22Rv1 (cell line): ENCODE data around the gene AAK1.

Experiments
- H3K27ac ChIP-seq: fragments of 450-650 bp; 2 replicates; pipeline ENCODE4 v1.5.1; 2017
- ZFX ChIP-seq: fragments of 450-650 bp; IDR thresholded peaks from 2 replicates; pipeline ENCODE4 v1.6.1; 2017; ENCODE audit warnings: antibody characterized with exemption, borderline replicate concordance
- TF ChIP-seq, protein P1 (sequence below): fragments of 450-650 bp; IDR thresholded peaks from 2 replicates; pipeline ENCODE4 v1.5.1; 2017; ENCODE audit warnings: mild to moderate bottlenecking

The AAK1 gene

GRCh38 chr2:69538249-69538648 is 105.3 kb downstream of the AAK1 start:
- H3K27ac ChIP-seq: no peak overlapping the region
- TF ChIP-seq, protein P1, sequence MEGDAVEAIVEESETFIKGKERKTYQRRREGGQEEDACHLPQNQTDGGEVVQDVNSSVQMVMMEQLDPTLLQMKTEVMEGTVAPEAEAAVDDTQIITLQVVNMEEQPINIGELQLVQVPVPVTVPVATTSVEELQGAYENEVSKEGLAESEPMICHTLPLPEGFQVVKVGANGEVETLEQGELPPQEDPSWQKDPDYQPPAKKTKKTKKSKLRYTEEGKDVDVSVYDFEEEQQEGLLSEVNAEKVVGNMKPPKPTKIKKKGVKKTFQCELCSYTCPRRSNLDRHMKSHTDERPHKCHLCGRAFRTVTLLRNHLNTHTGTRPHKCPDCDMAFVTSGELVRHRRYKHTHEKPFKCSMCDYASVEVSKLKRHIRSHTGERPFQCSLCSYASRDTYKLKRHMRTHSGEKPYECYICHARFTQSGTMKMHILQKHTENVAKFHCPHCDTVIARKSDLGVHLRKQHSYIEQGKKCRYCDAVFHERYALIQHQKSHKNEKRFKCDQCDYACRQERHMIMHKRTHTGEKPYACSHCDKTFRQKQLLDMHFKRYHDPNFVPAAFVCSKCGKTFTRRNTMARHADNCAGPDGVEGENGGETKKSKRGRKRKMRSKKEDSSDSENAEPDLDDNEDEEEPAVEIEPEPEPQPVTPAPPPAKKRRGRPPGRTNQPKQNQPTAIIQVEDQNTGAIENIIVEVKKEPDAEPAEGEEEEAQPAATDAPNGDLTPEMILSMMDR: no peak
- no peak for TF ChIP-seq ZFX

GRCh38 chr2:69535817-69536241 is 107.7 kb downstream of the AAK1 start:
- TF ChIP-seq, protein P1: no peak
- no peak for TF ChIP-seq ZFX
- peak overlapping the region; percentile 41; the same call in 1 of the 2 replicates for H3K27ac ChIP-seq

DNA sequence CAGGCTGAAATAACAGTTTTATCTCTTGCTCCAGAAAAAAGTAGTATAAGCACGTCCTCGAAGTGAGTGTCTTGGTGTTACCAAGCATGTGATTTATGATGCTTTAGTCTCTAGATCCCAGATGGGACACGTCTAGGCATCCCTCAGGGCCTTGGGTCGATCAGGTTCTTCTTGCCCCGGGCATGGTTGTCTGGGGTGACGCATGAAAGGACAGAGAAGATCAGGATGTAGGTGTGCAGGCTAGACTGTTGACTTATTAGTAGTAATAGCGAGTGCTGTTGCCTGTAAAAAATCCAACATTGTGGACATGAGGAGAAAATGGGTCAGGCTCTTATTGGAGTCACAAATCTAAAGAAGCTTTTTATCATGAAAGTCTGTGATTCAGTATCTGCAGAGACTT is 112.4 kb downstream of the AAK1 start:
- TF ChIP-seq, protein P1: no peak
- TF ChIP-seq ZFX: no peak
- H3K27ac ChIP-seq: no peak overlapping the region

- no peak overlapping the region for H3K27ac ChIP-seq
- TF ChIP-seq ZFX: no peak
- TF ChIP-seq, protein P1: no peak
Observed at GRCh38 chr2:69529480-69529879, 114.1 kb downstream of the AAK1 start.

- H3K27ac ChIP-seq: no peak overlapping the region
- TF ChIP-seq, protein P1: no peak
- TF ChIP-seq ZFX: no peak
Observed at GRCh38 chr2:69525261-69525660, 118.3 kb downstream of the AAK1 start.

- no peak overlapping the region for H3K27ac ChIP-seq
- TF ChIP-seq ZFX: no peak
- TF ChIP-seq, protein P1: no peak
Observed at GRCh38 chr2:69524799-69525198, 118.7 kb downstream of the AAK1 start.

DNA sequence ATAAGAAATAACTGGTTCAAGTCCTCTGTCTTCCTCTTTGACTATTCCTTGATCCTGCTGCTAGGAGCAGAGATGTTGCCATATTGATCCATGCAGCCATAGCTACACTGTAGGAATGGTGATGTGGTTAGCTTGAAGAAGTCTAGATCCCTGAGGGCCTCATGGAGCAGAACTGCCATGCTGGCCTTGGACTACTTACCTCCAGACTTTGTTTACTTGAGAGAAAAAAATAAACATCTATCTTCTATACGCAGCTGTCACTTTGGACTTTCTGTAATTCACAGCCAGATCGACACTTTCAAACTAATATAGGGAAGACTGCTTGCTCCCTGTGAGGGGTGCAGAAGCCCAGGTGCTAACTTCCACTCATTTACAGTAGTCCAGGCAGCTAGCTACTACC is 121.8 kb downstream of the AAK1 start:
- no peak for TF ChIP-seq ZFX
- TF ChIP-seq, protein P1: no peak
- no peak overlapping the region for H3K27ac ChIP-seq
